Fibroblast of lung (primary cell): Measurements from ENCODE around the gene S100A11.

Experiments used
- EZH2 ChIP-seq: IDR thresholded peaks from 2 replicates; pipeline ENCODE4 v1.5.1; 2012; ENCODE audit warnings: low read length, control low read depth, mild to moderate bottlenecking; ENCODE audit errors: missing control alignments
- TF ChIP-seq, protein P1 (sequence below), 2 donors: IDR thresholded peaks in 1 of 2; conservative IDR thresholded peaks in 1 of 2; 1 replicate in 1 of 2; 2 replicates in 1 of 2; pipeline ENCODE4 v1.5.1; 2011 to 2012; ENCODE audit warnings: low read length in 2 of 2, control low read depth in 1 of 2, inconsistent platforms in 1 of 2, low read depth in 1 of 2, mild to moderate bottlenecking in 1 of 2

DNA sequence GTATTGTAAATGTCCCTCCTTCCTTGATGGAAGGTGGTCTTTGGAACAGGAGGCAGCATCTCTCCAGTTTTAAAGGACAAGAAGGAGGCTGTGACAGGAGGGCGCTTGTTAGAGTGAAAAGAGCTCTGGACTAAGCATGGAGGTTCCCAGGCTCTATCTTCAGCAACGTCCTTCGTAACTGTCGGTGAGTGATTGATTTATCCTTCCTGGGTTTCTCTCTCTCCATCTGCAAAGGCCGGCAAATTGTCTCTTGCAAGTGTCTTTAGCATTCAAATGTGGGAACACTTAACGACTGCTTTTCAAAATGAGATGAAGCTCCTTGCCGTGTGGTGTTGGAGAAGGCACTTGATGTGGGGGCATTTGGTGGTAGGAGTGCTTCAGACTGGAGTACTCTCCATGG is 15.2 kb downstream of the S100A11 start:
- TF ChIP-seq, protein P1, sequence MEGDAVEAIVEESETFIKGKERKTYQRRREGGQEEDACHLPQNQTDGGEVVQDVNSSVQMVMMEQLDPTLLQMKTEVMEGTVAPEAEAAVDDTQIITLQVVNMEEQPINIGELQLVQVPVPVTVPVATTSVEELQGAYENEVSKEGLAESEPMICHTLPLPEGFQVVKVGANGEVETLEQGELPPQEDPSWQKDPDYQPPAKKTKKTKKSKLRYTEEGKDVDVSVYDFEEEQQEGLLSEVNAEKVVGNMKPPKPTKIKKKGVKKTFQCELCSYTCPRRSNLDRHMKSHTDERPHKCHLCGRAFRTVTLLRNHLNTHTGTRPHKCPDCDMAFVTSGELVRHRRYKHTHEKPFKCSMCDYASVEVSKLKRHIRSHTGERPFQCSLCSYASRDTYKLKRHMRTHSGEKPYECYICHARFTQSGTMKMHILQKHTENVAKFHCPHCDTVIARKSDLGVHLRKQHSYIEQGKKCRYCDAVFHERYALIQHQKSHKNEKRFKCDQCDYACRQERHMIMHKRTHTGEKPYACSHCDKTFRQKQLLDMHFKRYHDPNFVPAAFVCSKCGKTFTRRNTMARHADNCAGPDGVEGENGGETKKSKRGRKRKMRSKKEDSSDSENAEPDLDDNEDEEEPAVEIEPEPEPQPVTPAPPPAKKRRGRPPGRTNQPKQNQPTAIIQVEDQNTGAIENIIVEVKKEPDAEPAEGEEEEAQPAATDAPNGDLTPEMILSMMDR (conservative IDR thresholded peaks at IDR 0.05 in 1 of 2, IDR thresholded peaks at IDR 0.05 in 1 of 2; ENCODE audit: low read depth in 1 of 2, low read length in 2 of 2), result no peak
- TF ChIP-seq EZH2, result no peak
